HepG2 (cell line): ENCODE results near the gene IL1R1. TPM values are rescaled to one million over a fixed set of nuclear protein-coding genes. Genes with fewer than 3 reads are reported as not detected.

Experiments used
- AKAP8 ChIP-seq: sonication (generic); formaldehyde crosslinking; IDR thresholded peaks from 2 replicates; pipeline ENCODE4 v1.5.1; 2020; ENCODE audit warnings: mild to moderate bottlenecking, missing genetic modification reagents
- ARHGAP35 ChIP-seq: sonication (generic); formaldehyde crosslinking; IDR thresholded peaks from 2 replicates; pipeline ENCODE4 v1.9.0; 2022; ENCODE audit warnings: mild to moderate bottlenecking, inconsistent platforms, moderate library complexity, missing genetic modification reagents, borderline replicate concordance
- KLF15 ChIP-seq: sonication (generic); formaldehyde crosslinking; IDR thresholded peaks from 2 replicates; pipeline ENCODE4 v1.8.1; 2023; ENCODE audit warnings: borderline replicate concordance, mild to moderate bottlenecking, inconsistent platforms, missing genetic modification reagents, mixed read lengths
- PBX2 ChIP-seq: IDR thresholded peaks from 2 replicates; pipeline ENCODE4 v1.6.1; 2016; ENCODE audit warnings: control low read depth
- RAD51 ChIP-seq: fragments of 450-650 bp; IDR thresholded peaks from 2 replicates; pipeline ENCODE4 v1.6.1; 2016; ENCODE audit warnings: borderline replicate concordance
- SIN3A ChIP-seq: IDR thresholded peaks from 2 replicates; pipeline ENCODE4 v1.6.1; 2011; ENCODE audit warnings: low read depth, mild to moderate bottlenecking, control low read depth, low read length, borderline replicate concordance
- WIZ ChIP-seq: sonication (generic); formaldehyde crosslinking; IDR thresholded peaks from 2 replicates; pipeline ENCODE4 v1.5.1; 2020; ENCODE audit warnings: mild to moderate bottlenecking, missing genetic modification reagents
- YEATS4 ChIP-seq: sonication (generic); formaldehyde crosslinking; IDR thresholded peaks from 2 replicates; pipeline ENCODE4 v1.4.0; 2020; ENCODE audit warnings: missing genetic modification reagents, borderline replicate concordance
- ZNF329 ChIP-seq: sonication (generic); formaldehyde crosslinking; IDR thresholded peaks from 2 replicates; pipeline ENCODE4 v1.9.0; 2021; ENCODE audit warnings: low read depth, mild to moderate bottlenecking, missing genetic modification reagents
- ZNF556 ChIP-seq: sonication (generic); formaldehyde crosslinking; IDR thresholded peaks from 2 replicates; pipeline ENCODE4 v1.4.0; 2020; ENCODE audit warnings: mild to moderate bottlenecking, missing genetic modification reagents, borderline replicate concordance
- ZSCAN20 ChIP-seq: sonication (generic); formaldehyde crosslinking; IDR thresholded peaks from 2 replicates; pipeline ENCODE4 v1.4.0; 2020; ENCODE audit warnings: missing genetic modification reagents, mild to moderate bottlenecking, borderline replicate concordance
- polyA plus RNA-seq, 8 experiments: library from polyadenylated mRNA; depleted of rRNA in 3 of 8; stranded (reverse) in 7 of 8; unstranded in 1 of 8; fragments of >200 nt; fragmentation: Illumina TruSeq in 4 of 8; extraction: Trizol in 4 of 8; gene quantifications; 2 replicates each; pipeline versions ENCODE4 v1.2.1 to v1.2.3, GENCODE V29; 2011 to 2016; ENCODE audit warnings: low read depth in 4 of 8, missing spikeins in 1 of 8, mixed read lengths in 1 of 8; ENCODE audit not compliant: insufficient read depth in 1 of 8
- total RNA-seq, 5 experiments: library from RNA; depleted of rRNA; stranded (reverse); fragments of >200 nt; fragmentation: Illumina TruSeq; extraction: Trizol; gene quantifications; 2 replicates each; pipeline ENCODE4 v1.2.3, GENCODE V29; 2016; ENCODE audit warnings: low read depth in 1 of 5
- TF ChIP-seq, protein P1 (sequence below): sonication (generic); formaldehyde crosslinking; conservative IDR thresholded peaks from 2 replicates; pipeline ENCODE4 v1.8.0; 2022; ENCODE audit warnings: low read depth, missing genetic modification reagents
- TF ChIP-seq, protein P2 (sequence below): sonication (generic); formaldehyde crosslinking; IDR thresholded peaks from 2 replicates; pipeline ENCODE4 v1.4.0; 2020; ENCODE audit warnings: missing genetic modification reagents, borderline replicate concordance

IL1R1 gene
- total and polyA plus RNA-seq, 2 of the 13 experiments (the other 11 are each of a cell fraction or from before 2014, with no cell fraction given) = 38.0 to 93.1 TPM

- no peak for TF ChIP-seq AKAP8 (CRISPR knock-in tag)
- peak; percentile 38; the same call in 1 of the 2 replicates for TF ChIP-seq ARHGAP35 (CRISPR knock-in tag)
- TF ChIP-seq RAD51 = no peak
- TF ChIP-seq PBX2 (CRISPR knock-in tag) = no peak
- no peak for TF ChIP-seq WIZ (CRISPR knock-in tag)
- TF ChIP-seq KLF15 (CRISPR knock-in tag) = no peak
- TF ChIP-seq ZNF329 (CRISPR knock-in tag) = peak; percentile 81; the same call in 1 of the 2 replicates
- TF ChIP-seq, protein P1, sequence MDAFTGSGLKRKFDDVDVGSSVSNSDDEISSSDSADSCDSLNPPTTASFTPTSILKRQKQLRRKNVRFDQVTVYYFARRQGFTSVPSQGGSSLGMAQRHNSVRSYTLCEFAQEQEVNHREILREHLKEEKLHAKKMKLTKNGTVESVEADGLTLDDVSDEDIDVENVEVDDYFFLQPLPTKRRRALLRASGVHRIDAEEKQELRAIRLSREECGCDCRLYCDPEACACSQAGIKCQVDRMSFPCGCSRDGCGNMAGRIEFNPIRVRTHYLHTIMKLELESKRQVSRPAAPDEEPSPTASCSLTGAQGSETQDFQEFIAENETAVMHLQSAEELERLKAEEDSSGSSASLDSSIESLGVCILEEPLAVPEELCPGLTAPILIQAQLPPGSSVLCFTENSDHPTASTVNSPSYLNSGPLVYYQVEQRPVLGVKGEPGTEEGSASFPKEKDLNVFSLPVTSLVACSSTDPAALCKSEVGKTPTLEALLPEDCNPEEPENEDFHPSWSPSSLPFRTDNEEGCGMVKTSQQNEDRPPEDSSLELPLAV = no peak
- peak; percentile 82 for TF ChIP-seq YEATS4 (CRISPR knock-in tag)
- 0 out of 2 replicates have a peak, but pooled peaks have one; percentile 20 for TF ChIP-seq ZNF556 (CRISPR knock-in tag)
- TF ChIP-seq ZSCAN20 (CRISPR knock-in tag) = peak; percentile 95; the same call in 1 of the 2 replicates
- TF ChIP-seq SIN3A = no peak
- TF ChIP-seq, protein P2, sequence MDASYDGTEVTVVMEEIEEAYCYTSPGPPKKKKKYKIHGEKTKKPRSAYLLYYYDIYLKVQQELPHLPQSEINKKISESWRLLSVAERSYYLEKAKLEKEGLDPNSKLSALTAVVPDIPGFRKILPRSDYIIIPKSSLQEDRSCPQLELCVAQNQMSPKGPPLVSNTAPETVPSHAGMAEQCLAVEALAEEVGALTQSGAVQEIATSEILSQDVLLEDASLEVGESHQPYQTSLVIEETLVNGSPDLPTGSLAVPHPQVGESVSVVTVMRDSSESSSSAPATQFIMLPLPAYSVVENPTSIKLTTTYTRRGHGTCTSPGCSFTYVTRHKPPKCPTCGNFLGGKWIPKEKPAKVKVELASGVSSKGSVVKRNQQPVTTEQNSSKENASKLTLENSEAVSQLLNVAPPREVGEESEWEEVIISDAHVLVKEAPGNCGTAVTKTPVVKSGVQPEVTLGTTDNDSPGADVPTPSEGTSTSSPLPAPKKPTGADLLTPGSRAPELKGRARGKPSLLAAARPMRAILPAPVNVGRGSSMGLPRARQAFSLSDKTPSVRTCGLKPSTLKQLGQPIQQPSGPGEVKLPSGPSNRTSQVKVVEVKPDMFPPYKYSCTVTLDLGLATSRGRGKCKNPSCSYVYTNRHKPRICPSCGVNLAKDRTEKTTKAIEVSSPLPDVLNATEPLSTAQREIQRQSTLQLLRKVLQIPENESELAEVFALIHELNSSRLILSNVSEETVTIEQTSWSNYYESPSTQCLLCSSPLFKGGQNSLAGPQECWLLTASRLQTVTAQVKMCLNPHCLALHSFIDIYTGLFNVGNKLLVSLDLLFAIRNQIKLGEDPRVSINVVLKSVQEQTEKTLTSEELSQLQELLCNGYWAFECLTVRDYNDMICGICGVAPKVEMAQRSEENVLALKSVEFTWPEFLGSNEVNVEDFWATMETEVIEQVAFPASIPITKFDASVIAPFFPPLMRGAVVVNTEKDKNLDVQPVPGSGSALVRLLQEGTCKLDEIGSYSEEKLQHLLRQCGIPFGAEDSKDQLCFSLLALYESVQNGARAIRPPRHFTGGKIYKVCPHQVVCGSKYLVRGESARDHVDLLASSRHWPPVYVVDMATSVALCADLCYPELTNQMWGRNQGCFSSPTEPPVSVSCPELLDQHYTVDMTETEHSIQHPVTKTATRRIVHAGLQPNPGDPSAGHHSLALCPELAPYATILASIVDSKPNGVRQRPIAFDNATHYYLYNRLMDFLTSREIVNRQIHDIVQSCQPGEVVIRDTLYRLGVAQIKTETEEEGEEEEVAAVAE (CRISPR knock-in tag) = no peak; the same call in 1 of the 2 replicates
Observed at GRCh38 chr2:102141970-102142828, at the start of gene IL1R1 (continued).
